Activated CD4-positive, alpha-beta T cell treated with anti-CD3 and anti-CD28 coated beads for 36 hours (primary cell): ENCODE data around the gene CALR3. TPM values are rescaled to one million over a fixed set of nuclear protein-coding genes. Genes with fewer than 3 reads are reported as not detected.
A peak's percentile ranks its signal among the peaks of the same experiment; 100 is the strongest.

Experiments
- ATAC-seq: fragments of 200-7000 bp; cut with Tn5 transposase; one replicate; pipeline ENCODE4 v1.10.0; 2021; ENCODE audit warnings: mild to moderate bottlenecking, moderate library complexity
- CTCF ChIA-PET: fragments of 350-600 bp; sonication (Branson Sonifier 250); formaldehyde crosslinking; loops from one replicate; lab custom pipeline; 2021; ENCODE audit warnings: antibody characterized with exemption; lab: Charles Lee
- POLR2A ChIA-PET: fragments of 350-600 bp; sonication (Branson Sonifier 250); formaldehyde crosslinking; loops from one replicate; lab custom pipeline; 2021; ENCODE audit warnings: antibody characterized with exemption, inconsistent platforms; lab: Charles Lee
- DNase-seq: peaks from one replicate; pipeline ENCODE4 v3.0.0-alpha.2; 2020
- H3K27ac Mint-ChIP-seq: one replicate; pipeline ENCODE4 v1.8.0; 2021; ENCODE audit warnings: mixed read lengths
- H3K27me3 Mint-ChIP-seq: one replicate; pipeline ENCODE4 v1.8.0; 2021; ENCODE audit warnings: mixed read lengths
- H3K36me3 Mint-ChIP-seq: one replicate; pipeline ENCODE4 v1.8.0; 2021; ENCODE audit warnings: low read depth, mixed read lengths
- H3K4me1 Mint-ChIP-seq: one replicate; pipeline ENCODE4 v1.8.0; 2021; ENCODE audit warnings: mixed read lengths
- H3K4me3 Mint-ChIP-seq: one replicate; pipeline ENCODE4 v1.8.0; 2021; ENCODE audit warnings: mild to moderate bottlenecking, moderate library complexity, mixed read lengths
- H3K9me3 Mint-ChIP-seq: one replicate; pipeline ENCODE4 v1.8.0; 2021; ENCODE audit warnings: low read depth, mixed read lengths
- intact Hi-C, 2 experiments: fragments of 100-400 bp; cut with DNase I in 1 of 2; cut with micrococcal nuclease in 1 of 2; formaldehyde crosslinking; loops; one replicate each; pipeline versions ENCODE4 v1.14.2 to v1.15.1; 2022 to 2024; cut with DNase I, micrococcal nuclease
- total RNA-seq, 2 experiments: library from RNA; stranded (reverse); gene quantifications; one replicate each; pipeline ENCODE4 v1.2.3, GENCODE V29; 2021

The CALR3 gene
- total RNA-seq, 2 experiments from 2014 or later: not detected

DNA sequence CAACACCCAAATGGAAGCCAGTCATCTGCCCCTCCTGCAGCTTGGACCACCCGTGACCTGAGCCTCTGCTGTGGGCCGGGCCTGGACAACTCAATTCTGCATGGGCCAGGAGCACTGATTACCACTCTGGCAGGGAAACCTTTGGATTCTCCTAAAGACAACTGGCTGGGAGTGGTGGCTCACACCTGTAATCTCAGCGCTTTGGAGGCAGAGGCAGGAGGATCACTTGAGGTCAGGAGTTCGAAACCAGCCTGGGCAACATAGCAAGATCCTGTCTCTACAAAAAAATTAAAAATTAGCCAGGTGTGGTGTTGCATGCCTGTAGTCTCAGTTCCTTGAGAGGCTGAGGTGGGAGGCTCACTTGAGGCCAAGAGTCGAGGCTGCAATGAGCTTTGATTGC is 30.7 kb downstream of the CALR3 start:
- no peaks in the 10 kb centered on the region for H3K9me3 Mint-ChIP-seq
- ChIA-PET POLR2A (no interaction called here), CTCF (no interaction called here)
- no peaks in the 10 kb centered on the region for H3K27me3 Mint-ChIP-seq
- peaks cover 48% of the 10 kb centered on the region for H3K4me1 Mint-ChIP-seq
- no peak for DNase-seq
- ATAC-seq: no peak
- no peak overlapping the region for H3K27ac Mint-ChIP-seq
- H3K36me3 Mint-ChIP-seq: no peaks in the 10 kb centered on the region
- intact Hi-C loops: no loop called here
- H3K4me3 Mint-ChIP-seq: no peak overlapping the region

DNA sequence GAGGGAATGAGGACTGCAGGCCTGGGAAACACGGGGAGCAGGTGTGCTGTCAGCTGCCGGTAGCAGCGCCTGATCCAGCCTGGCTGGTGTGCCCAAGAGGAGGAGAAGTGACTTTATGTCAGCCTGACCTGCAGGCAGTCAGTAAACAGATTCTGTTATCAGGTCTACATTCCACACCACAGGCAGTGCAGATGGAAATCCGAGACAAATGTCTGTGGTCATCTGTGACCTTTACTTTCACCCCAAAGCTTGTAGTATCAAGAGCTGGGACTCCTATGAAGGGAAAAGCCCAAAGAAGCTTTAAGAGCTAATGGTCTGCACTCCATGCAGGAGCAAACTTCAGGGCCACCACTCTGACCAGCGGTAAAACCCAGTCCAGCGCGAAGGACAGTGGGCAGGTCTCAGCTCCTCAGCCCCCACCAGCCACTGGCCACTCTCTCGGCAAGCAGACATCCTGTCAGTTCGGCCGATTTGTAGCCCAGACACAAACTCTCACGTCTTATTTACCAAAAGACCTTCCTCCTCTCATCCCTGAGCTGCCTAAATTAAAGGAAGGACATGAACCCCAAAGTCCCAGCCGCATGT is 31.9 kb downstream of the CALR3 start:
- CTCF ChIA-PET: interaction anchor here (0.5 to 0.9 kb wide), 4 partner anchors 17 to 251 kb away, joined by 3 read pairs; no protein-coding TSS in a partner anchor
- no peak for DNase-seq
- H3K9me3 Mint-ChIP-seq: no peaks in the 10 kb centered on the region
- H3K4me1 Mint-ChIP-seq: peaks cover 48% of the 10 kb centered on the region
- H3K27me3 Mint-ChIP-seq: no peaks in the 10 kb centered on the region
- POLR2A ChIA-PET: no interaction called here
- ATAC-seq: no peak
- no peak overlapping the region for H3K27ac Mint-ChIP-seq
- intact Hi-C loops: no loop called here
- H3K36me3 Mint-ChIP-seq: no peaks in the 10 kb centered on the region
- no peak overlapping the region for H3K4me3 Mint-ChIP-seq

DNA sequence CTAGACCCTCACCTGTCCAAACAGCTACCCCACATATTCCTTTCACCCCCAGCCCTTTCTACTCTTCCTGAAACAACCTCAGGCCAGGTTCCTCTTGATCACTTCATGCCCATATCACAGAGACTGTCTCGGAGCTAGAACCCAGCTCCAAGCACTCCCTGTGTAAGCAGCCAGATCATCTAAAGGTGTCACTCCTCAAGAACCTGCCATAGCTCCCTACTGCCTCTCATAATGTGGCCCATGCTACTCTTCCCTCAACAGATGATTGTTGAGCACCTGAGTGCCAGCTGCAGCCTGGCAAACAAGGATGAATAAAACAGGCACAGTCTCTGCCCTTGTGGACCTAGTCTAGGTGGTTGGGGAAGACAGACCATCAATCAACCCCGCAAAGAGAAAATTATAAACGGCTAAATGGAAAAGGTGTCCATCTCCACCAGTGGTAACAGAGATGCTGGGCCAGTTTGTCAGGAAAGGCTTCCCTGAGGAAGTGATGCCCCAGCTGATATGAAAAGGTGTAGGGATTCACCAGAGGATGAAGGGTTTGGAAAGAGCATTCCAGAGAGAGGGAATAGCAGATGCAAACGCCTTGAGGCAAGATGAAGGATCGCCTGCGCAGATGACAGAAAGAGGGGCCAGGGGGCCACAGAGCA is 32.5 kb downstream of the CALR3 start:
- ChIA-PET CTCF (interaction anchor here (0.5 to 0.9 kb wide), 3 partner anchors 17 to 252 kb away, joined by 3 read pairs; no protein-coding TSS in a partner anchor), POLR2A (no interaction called here)
- Mint-ChIP-seq H3K4me1 (peaks cover 47% of the 10 kb centered on the region), H3K9me3 (no peaks in the 10 kb centered on the region), H3K36me3 (no peaks in the 10 kb centered on the region), H3K4me3 (no peak overlapping the region), H3K27ac (no peak overlapping the region), H3K27me3 (no peaks in the 10 kb centered on the region)
- intact Hi-C loops: no loop called here
- DNase-seq (no peak), ATAC-seq (no peak)

DNA sequence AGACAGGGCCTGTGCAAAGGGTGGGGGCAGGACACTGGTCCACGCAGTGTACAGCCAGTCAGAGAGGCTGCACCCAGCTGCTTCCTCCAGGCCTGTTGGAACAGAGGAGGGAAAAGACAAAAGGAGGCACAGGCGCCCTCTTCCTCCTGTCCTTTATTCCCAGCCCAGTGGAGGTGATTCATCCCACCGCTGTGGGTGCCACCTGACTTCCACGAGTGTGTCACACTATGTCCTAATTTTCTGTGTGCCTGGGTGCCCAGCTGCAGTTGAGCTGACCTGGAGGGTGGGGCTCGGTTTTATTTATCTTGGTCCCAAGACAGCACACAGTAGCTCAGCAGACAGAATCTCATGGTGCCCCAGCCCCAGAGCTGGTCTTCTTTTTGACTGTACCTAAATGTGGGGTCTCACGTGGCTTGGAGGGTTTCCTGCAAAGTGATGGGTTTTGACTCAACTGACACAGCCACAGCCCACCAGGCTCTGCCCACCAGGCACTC is 33.2 kb downstream of the CALR3 start:
- intact Hi-C loops: no loop called here
- CTCF ChIA-PET: no interaction called here
- Mint-ChIP-seq H3K27me3 (no peaks in the 10 kb centered on the region), H3K4me1 (peaks cover 49% of the 10 kb centered on the region), H3K9me3 (no peaks in the 10 kb centered on the region), H3K36me3 (no peaks in the 10 kb centered on the region), H3K27ac (no peak overlapping the region), H3K4me3 (no peak overlapping the region)
- DNase-seq (no peak), ATAC-seq (no peak)
- POLR2A ChIA-PET: no interaction called here

- peaks cover 56% of the 10 kb centered on the region for H3K4me1 Mint-ChIP-seq
- intact Hi-C loops: no loop called here
- H3K4me3 Mint-ChIP-seq: no peak overlapping the region
- DNase-seq: no peak
- no peak overlapping the region for H3K27ac Mint-ChIP-seq
- no peaks in the 10 kb centered on the region for H3K27me3 Mint-ChIP-seq
- no peaks in the 10 kb centered on the region for H3K36me3 Mint-ChIP-seq
- ATAC-seq: no peak
- CTCF ChIA-PET: no interaction called here
- H3K9me3 Mint-ChIP-seq: no peaks in the 10 kb centered on the region
- POLR2A ChIA-PET: no interaction called here
Measured at GRCh38 chr19:16461630-16462051, 34.3 kb downstream of the CALR3 start.

GRCh38 chr19:16460454-16460853 is 35.5 kb downstream of the CALR3 start:
- Mint-ChIP-seq H3K4me1 (peaks cover 57% of the 10 kb centered on the region), H3K9me3 (no peaks in the 10 kb centered on the region), H3K4me3 (no peak overlapping the region), H3K36me3 (peaks cover 2% of the 10 kb centered on the region), H3K27ac (no peak overlapping the region), H3K27me3 (no peaks in the 10 kb centered on the region)
- DNase-seq (no peak), ATAC-seq (no peak)
- CTCF ChIA-PET: interaction anchor here (0.6 kb wide), 2 partner anchors 8 to 419 kb away, joined by 3 read pairs; no protein-coding TSS in a partner anchor
- intact Hi-C loops: no loop called here
- POLR2A ChIA-PET: no interaction called here

DNA sequence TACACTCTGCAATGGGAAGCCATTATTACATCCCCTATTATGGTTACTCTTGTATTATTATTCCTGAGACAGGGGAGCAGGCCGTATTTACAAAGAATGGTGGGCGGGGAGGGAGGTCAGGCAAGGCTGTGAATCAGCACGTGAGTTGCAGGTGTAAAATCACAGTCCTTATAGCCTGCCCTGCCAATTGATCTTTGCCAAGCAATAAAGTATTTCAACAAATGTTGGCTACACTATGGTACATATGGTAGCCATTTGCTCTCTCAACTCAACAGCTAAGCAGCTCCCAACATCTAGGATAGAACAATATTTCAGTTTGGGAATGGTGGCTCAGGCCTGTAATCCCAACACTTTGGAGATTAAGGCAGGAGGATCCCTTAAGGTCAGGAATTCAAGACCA is 36.3 kb downstream of the CALR3 start:
- ATAC-seq (no peak), DNase-seq (no peak)
- ChIA-PET CTCF (interaction anchor here (0.6 kb wide), 1 partner anchor 419 kb away, joined by 3 read pairs; no protein-coding TSS in a partner anchor), POLR2A (interaction anchor here (0.6 kb wide), 1 partner anchor 11 kb away, joined by 3 read pairs; no protein-coding TSS in a partner anchor)
- Mint-ChIP-seq H3K9me3 (no peaks in the 10 kb centered on the region), H3K4me3 (no peak overlapping the region), H3K27ac (no peak overlapping the region), H3K4me1 (peaks cover 53% of the 10 kb centered on the region), H3K27me3 (no peaks in the 10 kb centered on the region), H3K36me3 (peaks cover 2% of the 10 kb centered on the region)
- intact Hi-C loops: no loop called here

GRCh38 chr19:16458391-16459341 is 37.3 kb downstream of the CALR3 start:
- Mint-ChIP-seq H3K27ac (no peak overlapping the region), H3K9me3 (no peaks in the 10 kb centered on the region), H3K27me3 (no peaks in the 10 kb centered on the region), H3K36me3 (peaks cover 4% of the 10 kb centered on the region), H3K4me1 (peaks cover 53% of the 10 kb centered on the region), H3K4me3 (no peak overlapping the region)
- intact Hi-C loops: no loop called here
- ChIA-PET CTCF (no interaction called here), POLR2A (no interaction called here)
- DNase-seq (no peak), ATAC-seq (no peak)

- no peak overlapping the region for H3K27ac Mint-ChIP-seq
- peaks cover 4% of the 10 kb centered on the region for H3K36me3 Mint-ChIP-seq
Measured at GRCh38 chr19:16457954-16458331, 38.0 kb downstream of the CALR3 start.

DNA sequence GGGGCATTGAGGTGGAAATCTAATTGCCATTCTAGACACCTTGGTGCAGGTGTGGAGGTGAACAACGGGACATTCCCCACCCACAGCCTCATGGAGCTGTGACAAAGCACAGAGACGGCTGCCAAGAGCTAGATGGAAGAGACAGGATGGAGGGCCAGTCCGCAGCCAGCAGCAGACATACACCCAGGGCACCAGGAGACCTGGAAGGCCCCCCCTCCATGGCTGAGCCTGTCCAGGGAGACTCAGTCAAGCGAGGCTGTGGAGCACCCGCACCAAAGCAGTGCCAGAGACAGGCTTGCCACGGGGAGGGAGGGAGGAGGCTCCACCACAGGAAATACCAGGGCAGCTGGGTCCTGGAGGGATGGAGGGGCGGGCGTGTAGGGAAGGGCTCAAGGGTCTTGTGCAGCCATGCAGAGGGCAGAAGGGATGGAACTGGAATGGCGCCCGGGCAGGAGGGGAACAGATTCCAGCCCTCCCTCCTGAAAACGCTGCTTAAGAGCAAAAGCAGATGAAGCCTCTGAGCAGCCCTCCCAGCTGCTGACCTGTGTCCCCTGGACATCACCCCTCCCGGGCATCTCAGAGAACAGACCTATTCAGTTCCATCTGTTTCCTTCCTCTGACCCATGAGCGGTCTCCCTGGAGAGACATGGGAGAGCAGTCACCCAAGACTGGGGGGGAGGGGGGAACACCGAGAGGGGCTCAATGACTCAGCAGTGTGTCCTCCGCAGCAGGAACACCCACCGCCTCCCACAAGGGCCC is 38.6 kb downstream of the CALR3 start:
- CTCF ChIA-PET: no interaction called here
- Mint-ChIP-seq H3K27ac (peak overlapping the region; percentile 58), H3K4me1 (peaks cover 47% of the 10 kb centered on the region), H3K9me3 (no peaks in the 10 kb centered on the region), H3K36me3 (peaks cover 4% of the 10 kb centered on the region), H3K27me3 (no peaks in the 10 kb centered on the region), H3K4me3 (no peak overlapping the region)
- POLR2A ChIA-PET: no interaction called here
- intact Hi-C loops: no loop called here
- ATAC-seq (peak; percentile 52), DNase-seq (peak; percentile 35)

More at GRCh38 chr19:16457954-16458331, 38.0 kb downstream of the CALR3 start:
- ATAC-seq (no peak), DNase-seq (no peak)
- ChIA-PET CTCF (no interaction called here), POLR2A (no interaction called here)
- Mint-ChIP-seq H3K9me3 (no peaks in the 10 kb centered on the region), H3K4me1 (peaks cover 47% of the 10 kb centered on the region), H3K27me3 (no peaks in the 10 kb centered on the region), H3K4me3 (no peak overlapping the region)
- intact Hi-C loops: no loop called here
